C4-2B (cell line): ENCODE data around the gene PCLO.

Source experiments
- ZFX ChIP-seq: fragments of 450-650 bp; IDR thresholded peaks from 2 replicates; pipeline ENCODE4 v1.6.1; 2017
- TF ChIP-seq, protein P1 (sequence below): fragments of 450-650 bp; conservative IDR thresholded peaks from 2 replicates; pipeline ENCODE4 v1.5.1; 2017; ENCODE audit warnings: mild to moderate bottlenecking

DNA sequence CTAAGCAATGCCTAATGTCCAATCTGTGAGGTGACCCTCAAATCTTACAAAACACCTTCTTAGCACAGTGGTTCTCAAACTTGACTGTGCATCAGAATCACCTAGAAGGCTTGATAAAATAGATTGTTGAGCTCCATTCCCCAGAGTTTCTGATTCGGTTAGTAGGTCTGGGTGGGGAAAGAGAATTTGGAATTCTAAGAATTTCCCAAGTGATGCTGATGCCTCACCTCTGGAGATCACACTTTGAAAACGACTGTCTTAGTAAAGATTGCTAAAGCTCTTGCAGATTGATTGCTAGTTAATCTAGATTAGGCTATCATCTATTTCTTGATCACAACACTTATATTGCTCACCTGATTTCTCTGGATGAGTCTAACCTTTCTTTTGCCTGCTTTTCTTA lies 126.6 kb downstream of the PCLO start:
- TF ChIP-seq, protein P1, sequence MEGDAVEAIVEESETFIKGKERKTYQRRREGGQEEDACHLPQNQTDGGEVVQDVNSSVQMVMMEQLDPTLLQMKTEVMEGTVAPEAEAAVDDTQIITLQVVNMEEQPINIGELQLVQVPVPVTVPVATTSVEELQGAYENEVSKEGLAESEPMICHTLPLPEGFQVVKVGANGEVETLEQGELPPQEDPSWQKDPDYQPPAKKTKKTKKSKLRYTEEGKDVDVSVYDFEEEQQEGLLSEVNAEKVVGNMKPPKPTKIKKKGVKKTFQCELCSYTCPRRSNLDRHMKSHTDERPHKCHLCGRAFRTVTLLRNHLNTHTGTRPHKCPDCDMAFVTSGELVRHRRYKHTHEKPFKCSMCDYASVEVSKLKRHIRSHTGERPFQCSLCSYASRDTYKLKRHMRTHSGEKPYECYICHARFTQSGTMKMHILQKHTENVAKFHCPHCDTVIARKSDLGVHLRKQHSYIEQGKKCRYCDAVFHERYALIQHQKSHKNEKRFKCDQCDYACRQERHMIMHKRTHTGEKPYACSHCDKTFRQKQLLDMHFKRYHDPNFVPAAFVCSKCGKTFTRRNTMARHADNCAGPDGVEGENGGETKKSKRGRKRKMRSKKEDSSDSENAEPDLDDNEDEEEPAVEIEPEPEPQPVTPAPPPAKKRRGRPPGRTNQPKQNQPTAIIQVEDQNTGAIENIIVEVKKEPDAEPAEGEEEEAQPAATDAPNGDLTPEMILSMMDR = no peak
- TF ChIP-seq ZFX = no peak
